T-helper 2 cell treated with Interferon-gamma antibody and Interleukin-4, amounts not matched to agents 100 ng/mL and 5 ng/mL, for 36 hours (primary cell): ENCODE data around the gene SUPT20H. TPM values are rescaled to one million over a fixed set of nuclear protein-coding genes. Genes with fewer than 3 reads are reported as not detected.

ENCODE experiments used
- intact Hi-C: fragments of 100-400 bp; cut with micrococcal nuclease; formaldehyde crosslinking; loops from one replicate; pipeline ENCODE4 v1.15.1; 2023
- total RNA-seq: library from RNA; stranded (reverse); gene quantifications from 2 replicates; pipeline ENCODE4 v1.2.3, GENCODE V29; 2022

The SUPT20H gene
- total RNA-seq, 1 donor from 2014 or later, result 68.3 TPM

DNA sequence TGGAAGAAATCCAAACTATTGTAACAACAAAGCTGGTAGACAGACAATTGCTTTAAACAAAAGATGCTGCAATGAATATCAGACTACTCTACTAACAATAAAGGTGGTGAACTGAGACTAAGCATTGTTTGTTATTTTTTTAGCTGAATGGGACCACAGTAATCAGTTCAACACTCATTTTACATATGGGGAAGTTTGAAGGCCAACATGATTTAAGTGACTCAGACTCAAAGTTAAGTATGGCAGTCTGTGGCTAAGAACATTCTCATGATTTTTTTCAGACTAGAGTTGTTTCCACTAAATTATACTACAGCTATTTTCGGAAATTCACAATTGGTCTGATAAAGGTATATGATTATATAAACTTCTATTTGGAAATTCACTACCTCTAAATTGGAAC lies 48.5 kb downstream of the SUPT20H start:
- intact Hi-C loops, result no loop called here

DNA sequence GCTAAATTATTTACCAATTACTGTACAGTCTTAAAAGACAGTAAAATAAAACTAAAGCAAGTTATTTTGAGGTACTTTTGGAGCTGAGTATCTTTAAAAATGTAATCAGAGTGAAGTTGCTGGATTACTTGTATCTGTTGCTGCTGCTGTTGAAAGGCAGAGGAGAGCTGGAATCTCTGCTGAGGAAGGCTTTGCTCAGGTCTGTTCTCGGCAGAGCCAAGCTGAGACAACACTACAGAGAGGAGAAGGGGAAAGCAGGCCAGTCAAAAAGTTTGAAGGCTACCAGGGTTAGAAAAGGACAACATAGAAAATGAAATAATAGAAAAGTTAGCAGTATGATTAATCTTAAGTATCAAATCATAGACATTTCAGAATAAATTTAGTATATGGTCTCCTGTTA lies 49.1 kb downstream of the SUPT20H start:
- intact Hi-C loops, result no loop called here

DNA sequence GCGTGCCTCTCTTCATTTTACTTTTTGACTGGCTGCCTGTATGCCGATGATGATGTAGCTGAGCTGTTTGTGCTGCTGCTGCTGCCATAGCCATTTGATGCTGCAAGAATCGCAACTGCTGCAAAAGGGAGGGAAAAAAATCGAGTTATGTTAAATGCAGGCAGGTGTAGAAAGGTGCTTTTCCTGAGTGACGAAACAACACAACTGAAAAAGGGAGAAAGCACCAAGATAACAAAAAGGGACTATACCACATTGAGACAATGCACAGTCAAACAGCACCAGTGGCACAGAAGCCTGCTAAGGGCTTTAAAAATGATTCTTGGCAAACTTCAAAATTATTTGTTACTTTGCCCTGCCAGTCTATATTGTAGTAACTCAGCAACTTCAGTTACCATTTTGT lies 49.8 kb downstream of the SUPT20H start:
- intact Hi-C loops, result no loop called here

DNA sequence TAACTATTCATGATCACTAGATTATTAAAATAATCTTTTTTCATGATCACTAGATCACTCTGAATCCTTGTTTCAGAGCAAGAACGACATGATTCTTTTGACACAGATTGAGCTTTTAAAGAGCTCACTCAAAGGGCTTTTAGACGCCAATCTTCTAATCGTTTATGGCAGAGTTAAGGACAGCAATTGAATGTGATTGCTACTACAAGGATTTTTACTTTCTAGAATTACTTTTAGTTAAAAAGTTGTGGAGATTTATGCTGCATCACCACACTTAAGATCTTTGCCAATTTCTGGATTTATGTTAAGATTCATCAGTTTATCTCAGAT lies 57.6 kb downstream of the SUPT20H start:
- intact Hi-C loops, result no loop called here

DNA sequence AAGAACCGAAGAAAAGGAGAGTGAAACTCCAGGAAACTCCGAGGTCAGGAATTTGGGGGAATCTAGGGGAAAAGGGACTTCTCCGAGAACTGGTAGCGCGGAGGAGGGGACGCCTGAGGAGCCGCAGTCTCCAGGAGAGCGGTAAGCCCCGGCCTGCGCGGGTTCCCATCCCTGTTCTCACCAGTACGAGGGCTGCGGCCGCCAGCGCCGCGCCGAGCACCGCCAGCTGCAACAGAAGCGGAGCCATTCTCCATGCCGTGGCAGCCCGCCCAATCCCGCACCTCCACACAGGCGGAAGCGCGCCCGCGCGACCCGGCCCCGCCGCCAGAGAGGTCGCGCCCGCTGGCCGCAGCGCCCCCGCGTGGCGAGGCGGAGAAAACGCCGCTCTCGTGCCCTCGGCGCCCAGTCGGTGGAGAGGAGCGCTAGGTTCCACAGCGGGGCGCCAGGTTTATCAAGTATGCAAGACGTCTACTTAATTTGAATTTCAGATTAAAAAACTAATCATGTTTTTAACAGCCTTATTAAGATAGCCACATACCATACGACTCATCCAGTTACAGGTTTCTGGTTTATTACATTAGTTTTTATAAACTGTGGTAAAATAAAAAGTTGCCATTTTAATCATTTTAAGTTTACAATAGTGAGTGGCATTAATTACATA lies 60.3 kb downstream of the SUPT20H start, which contains the start of gene ALG5:
Gene ALG5, minus strand, starts transcription at position 287 of the 661 bp plus-strand sequence. Its CDS starts 40 bp downstream, at position 247.
- intact Hi-C loops, result loop anchor here (1.0 to 5.0 kb wide), 2 partner anchors 60 to 577 kb away; partner anchors contain the start of gene SUPT20H

DNA sequence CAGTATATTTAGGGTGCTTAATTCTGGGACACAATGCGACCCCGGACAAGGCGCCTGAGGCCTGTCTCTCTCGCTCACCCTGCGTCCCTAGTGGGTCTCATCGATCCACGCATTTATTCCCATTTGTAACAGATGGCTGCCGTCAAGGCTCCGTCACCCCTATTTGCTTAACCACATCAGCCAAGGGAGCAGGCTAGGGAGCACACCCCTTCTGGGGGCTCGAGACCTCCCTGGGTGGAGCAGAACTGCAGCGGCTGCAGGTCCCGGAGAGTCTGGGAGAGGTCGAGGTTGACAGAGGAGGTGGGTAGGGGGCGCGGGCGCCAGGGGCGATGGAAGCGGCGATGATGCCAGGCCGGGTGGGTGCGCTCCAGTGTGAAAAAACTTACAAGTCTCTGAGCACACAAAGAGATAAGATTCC lies 60.9 kb downstream of the SUPT20H start:
- intact Hi-C loops, result loop anchor here (1.0 to 5.0 kb wide), 2 partner anchors 61 to 576 kb away; partner anchors contain the start of gene SUPT20H

DNA sequence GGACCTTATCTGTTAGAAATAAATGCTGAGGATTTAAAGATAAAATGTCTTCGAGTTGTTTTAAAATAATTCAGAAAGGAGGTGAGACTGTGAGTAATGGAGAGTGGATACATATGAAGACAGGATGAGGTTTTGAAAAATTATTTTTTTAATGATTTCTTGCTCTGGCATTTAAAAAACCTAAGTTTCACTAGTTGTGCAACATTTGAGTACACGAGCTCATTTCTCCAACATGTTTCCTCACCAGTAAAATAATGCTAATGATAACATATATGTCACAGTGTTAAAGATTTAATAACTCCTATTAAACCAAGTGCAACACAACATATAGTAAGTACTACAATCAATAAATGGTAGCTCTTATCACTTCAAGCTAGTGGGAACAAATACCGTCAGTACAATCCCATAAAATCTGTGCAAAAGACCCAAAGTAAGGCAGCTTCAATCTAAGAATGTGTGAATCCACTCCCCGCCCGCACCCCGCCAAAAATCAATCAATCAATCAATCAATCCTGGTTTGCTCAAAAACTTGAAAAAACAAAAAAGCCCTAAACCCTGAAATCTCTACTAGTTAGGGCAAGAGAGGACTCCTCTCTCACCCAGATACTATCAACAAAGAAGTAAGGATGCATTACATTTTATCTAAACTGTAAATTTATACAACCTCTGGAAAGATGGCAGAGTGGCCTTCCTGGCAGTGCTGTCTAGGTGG lies 61.6 kb downstream of the SUPT20H start:
- intact Hi-C loops, result loop anchor here (5.0 kb wide), 1 partner anchor 576 kb away; no protein-coding TSS in a partner anchor

DNA sequence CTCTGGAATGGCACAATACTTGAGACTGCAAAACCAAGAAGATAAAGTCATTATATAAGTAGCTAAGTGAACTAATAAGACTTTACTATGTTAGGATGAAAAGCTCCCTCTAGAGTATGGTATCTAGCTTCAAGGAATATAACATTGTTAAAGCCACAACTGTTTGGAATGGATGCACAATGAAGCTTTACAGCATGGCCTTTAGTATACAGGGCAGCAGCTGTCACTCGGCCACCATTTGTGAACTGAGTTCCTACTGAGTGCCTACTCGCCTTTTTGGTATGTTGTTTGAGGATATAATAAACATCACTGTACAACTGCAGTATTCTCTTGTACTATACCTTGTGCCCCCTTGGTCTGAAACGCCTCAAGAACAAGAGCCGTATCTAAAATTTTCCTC lies 67.1 kb downstream of the SUPT20H start:
- intact Hi-C loops, result no loop called here

DNA sequence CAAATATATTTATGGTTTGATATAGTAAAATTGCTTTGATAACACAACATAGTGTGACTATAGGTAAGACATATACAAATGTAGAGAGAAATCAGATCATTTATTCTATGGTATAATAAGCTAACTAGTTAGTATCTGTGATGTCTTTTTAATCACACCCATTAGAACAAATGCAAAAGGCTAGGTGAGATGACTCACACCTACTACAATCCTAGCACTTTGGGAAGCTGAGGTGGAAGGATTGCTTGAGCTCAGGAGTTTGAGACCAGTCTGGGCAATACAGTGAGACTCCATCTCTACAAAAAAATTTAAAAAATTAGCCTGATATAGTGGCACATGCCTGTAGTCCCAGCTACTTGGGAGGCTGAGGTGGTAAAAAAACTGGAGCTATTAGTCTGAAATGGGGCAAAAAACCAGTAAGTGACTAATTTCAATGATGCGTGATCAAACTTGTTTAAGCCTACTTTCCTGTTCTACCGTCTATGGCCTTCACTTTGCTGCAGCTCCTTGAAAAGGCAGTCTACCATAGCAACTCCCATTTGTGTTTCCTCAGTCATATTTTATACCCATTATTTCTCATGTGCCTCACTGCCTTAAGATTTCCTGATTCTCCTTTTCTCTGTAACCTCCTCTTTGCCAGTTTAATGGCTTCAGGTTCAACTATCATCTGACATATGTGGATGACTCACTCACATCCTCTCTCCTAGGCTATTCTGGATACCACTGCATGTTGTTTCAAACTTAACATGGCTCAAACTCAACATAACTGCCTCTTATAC lies 72.8 kb downstream of the SUPT20H start:
- intact Hi-C loops, result no loop called here

DNA sequence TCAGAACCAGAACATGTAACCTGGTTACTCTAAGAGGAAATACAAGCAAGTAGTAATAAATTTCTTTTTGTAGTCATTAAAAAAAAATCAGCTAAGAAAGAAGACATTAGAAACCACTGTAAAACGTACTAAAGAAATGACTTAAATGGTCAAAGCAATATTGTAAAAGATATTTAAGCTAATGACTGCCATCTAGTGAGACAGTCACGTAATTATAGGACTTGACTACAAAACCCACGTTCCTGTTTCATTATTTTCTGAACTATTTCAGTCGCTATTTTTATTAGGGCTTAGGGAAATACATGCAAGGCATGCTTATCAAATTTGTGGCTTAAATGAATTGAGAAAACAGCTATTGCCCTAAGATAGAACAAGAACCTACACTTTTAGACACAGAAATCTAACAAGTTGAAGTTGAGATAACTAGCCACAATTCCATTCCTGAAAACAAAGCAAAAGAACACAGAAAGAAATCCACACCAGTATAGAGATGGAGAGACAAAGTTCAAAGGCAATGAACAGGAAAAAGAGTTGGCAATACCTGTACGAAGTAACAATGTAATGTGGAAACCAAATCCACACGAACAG lies 78.2 kb downstream of the SUPT20H start:
- intact Hi-C loops, result loop anchor here (1.0 to 2.0 kb wide), 4 partner anchors 123 to 561 kb away; partner anchors contain the start of gene RFXAP

DNA sequence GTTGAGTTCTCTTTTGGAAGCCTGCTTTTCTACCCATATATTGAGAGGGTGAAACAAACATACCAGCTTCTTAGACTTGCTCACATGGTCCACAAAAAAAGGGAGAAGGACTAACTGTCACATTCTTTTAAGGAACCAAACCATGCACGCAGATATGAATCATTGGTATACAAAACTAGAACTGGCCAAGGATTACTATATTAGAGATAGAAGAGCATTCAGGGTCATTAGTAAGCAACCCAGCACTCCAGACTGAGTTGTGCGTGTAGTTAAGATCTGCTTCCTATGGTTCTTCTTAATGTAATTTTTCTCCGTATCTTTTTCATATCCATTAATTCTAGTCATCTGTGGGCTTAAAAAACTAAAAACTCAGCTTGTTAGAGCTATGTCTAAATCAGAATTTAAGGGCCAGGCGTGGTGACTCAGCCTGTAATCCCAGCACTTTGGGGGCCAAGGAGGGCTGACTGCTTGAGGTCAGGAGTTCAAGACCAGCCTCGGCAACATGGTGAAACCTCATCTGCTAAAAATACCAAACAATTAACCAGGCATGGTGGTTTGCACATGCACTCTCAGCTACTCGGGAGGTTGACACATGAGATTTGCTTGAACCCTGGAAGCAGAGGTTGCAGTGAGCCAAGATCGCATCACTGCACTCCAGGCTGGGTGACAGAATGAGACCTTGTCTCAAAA lies 80.0 kb downstream of the SUPT20H start:
- intact Hi-C loops, result loop anchor here (2.0 kb wide), 2 partner anchors 129 to 161 kb away; partner anchors contain the start of gene RFXAP

DNA sequence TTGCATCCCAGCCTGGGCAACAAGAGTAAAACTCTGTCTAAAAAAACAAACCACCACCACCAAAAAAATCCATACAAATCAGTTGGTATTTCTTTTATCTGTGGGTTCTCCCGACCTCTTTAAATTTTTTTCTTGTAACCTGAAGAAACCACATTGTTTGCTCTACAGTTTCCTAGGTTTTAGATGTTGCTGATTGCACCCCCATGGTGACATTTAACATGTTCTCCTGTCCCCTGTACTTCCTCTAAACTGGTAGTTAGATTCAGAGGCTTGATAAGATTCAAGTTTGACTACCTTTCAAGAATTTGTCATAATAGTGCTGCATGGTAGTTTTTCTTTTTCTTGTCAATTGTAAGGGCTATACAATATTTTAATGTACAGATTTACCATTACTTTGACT lies 84.3 kb downstream of the SUPT20H start:
- intact Hi-C loops, result no loop called here

DNA sequence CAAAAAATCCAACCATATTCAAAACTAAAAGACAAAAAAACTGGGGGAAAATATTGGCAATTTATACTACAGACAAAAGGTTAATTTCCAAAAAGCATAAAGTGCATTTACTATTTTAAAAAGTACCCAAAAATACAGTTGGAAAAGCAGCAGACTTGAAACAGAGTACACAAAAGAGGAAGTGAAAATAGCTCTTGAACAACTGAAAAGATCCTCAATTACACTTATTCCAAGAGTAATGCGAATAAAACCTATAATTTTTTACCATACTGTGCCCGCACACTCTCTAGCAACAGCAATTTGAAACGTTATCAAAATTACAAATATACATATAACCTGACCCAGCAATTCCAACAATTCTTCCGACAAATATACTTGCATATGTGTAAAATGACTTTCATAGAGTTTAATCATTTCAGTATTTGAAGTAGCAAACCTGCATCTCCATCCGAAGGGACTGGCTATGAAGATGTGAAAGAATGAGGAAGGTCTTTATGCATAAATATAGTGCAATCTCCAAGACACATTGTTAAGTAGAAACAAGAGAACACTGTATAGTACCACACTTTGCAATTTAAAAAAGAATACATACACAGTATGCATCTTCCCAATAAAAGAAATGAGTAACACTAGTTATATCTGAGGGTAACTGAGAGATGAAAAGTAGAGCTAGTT lies 85.7 kb downstream of the SUPT20H start:
- intact Hi-C loops, result no loop called here

DNA sequence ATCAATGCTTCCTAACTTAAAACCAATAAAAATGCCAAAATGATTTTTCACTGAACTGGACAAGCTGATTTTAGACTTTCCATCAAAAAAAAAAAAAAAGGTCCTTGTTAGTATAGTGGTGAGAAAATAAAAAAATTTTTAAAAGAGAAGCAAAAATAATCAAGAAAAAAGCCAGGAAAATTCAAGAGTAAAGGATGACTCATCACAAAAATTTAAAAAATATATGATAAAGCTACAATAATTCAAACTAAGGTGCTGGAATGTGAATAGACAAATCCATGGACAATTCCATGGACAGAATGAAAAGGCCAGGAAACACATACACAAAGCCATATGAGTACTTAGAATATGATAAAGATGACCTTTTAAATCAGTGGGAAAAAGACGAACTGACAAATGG lies 86.5 kb downstream of the SUPT20H start:
- intact Hi-C loops, result no loop called here

DNA sequence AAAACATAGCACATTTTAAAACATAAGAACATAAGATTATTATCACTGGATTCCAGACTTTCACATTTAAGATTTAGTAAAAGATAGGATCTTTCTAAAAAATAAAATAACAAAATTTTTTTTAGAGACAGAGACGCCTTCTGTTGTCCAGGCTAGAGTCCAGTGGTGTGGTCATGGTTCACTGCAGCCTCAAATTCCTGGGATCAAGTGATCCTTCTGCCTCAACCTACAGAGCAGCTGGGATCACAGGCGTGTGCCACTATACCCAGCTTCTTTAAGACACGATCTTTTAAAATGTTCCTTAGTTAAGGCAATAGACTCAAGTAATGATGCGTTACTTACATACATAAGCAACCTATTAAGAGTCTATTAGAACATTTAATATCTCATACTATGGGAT lies 93.1 kb downstream of the SUPT20H start:
- intact Hi-C loops, result no loop called here

DNA sequence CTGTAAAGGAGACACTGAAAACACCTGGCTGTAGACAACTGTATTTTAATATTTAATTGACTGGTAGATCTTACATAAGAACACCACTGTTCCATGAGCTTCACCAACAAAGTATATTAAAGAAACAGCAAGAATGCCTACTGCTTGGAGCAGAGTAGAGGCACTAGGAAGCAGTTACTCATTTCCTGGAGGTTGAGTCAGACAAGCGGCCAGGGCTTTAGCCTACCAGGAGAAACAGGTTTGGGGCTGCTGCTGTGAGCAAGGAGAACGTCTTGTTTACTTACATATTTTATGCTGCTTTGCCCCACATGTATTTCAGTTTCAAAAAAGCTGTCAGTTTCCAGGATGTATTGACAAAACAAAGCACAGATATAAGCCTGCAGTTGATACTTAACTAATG lies 93.7 kb downstream of the SUPT20H start:
- intact Hi-C loops, result no loop called here

DNA sequence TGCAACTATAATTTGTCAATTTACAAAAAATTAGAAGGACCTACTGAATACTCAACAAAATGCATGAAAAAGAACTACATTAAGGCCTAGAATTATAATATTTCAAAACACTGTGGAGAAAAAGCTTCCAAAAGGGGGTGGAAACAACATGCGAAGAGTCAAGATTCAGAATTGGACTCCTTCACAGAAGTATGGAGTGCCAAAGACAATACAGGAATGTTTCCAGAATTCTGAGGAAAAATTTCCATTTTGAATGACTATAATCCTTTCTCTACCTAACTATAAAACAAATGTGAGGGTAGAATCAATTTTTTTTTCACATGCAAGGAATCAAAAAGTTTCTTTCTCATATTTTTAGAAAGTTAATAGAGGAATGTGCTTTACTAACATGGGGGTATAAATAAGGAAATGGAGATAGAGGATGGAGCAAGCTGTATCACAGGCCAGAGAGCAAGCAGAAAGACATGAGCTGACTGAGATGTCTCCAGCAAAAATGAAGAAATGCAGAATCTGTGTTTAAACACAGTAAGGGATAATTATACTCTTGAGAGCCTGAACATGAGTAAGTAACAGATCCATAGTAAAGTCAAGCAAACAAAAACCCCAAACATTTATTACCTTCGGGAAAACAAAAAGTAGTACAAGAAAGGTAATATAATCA lies 99.9 kb downstream of the SUPT20H start:
- intact Hi-C loops, result no loop called here
